Ammon's horn (tissue), 1 donor: ENCODE measurements around the gene ARFGEF3.

Experiments used
- DNase-seq: peaks from one replicate; pipeline ENCODE4 v3.0.0-alpha.2; 2016; ENCODE audit warnings: low spot score

The ARFGEF3 gene

GRCh38 chr6:138215093-138215782 is 53.5 kb downstream of the ARFGEF3 start:
- DNase-seq = no peak

GRCh38 chr6:138218449-138218848 is 56.7 kb downstream of the ARFGEF3 start, which contains the start of gene PBOV1:
Gene PBOV1, minus strand, starts transcription at chr6:138218491. Its CDS starts 96 bp downstream, at chr6:138218395.
- DNase-seq = no peak

GRCh38 chr6:138219398-138219797 is 57.7 kb downstream of the ARFGEF3 start:
- DNase-seq = no peak

- no peak for DNase-seq
Measured at GRCh38 chr6:138219901-138220300, 58.2 kb downstream of the ARFGEF3 start.

GRCh38 chr6:138222901-138223546 is 61.3 kb downstream of the ARFGEF3 start:
- no peak for DNase-seq

GRCh38 chr6:138225953-138226352 is 64.2 kb downstream of the ARFGEF3 start:
- no peak for DNase-seq

- DNase-seq = no peak
Measured at GRCh38 chr6:138226700-138227315, 65.1 kb downstream of the ARFGEF3 start.

GRCh38 chr6:138227316-138227781 is 65.6 kb downstream of the ARFGEF3 start:
- DNase-seq = no peak

GRCh38 chr6:138229072-138229471 is 67.3 kb downstream of the ARFGEF3 start:
- DNase-seq = no peak

- DNase-seq = no peak
Measured at GRCh38 chr6:138229663-138230179, 68.0 kb downstream of the ARFGEF3 start.

- DNase-seq = no peak
Measured at GRCh38 chr6:138230221-138230620, 68.5 kb downstream of the ARFGEF3 start.

- no peak for DNase-seq
Measured at GRCh38 chr6:138230759-138231380, 69.1 kb downstream of the ARFGEF3 start.

GRCh38 chr6:138231381-138231886 is 69.7 kb downstream of the ARFGEF3 start:
- DNase-seq = no peak

- DNase-seq = no peak
Measured at GRCh38 chr6:138234363-138234762, 72.6 kb downstream of the ARFGEF3 start.

GRCh38 chr6:138235205-138235604 is 73.5 kb downstream of the ARFGEF3 start:
- no peak for DNase-seq

- no peak for DNase-seq
Measured at GRCh38 chr6:138235693-138236092, 74.0 kb downstream of the ARFGEF3 start.

GRCh38 chr6:138237463-138237862 is 75.7 kb downstream of the ARFGEF3 start:
- no peak for DNase-seq

GRCh38 chr6:138238368-138238767 is 76.6 kb downstream of the ARFGEF3 start:
- DNase-seq = no peak

- DNase-seq = no peak
Measured at GRCh38 chr6:138239774-138240173, 78.0 kb downstream of the ARFGEF3 start.

GRCh38 chr6:138240476-138241245 is 78.9 kb downstream of the ARFGEF3 start:
- no peak for DNase-seq

- DNase-seq = no peak
Measured at GRCh38 chr6:138241381-138241780, 79.6 kb downstream of the ARFGEF3 start.
